ENCODE measurements around the gene PRLH. TPM values are rescaled to one million over a fixed set of nuclear protein-coding genes. Genes with fewer than 3 reads are reported as not detected.

Gene PRLH
- total RNA-seq, 1 experiment from 2014 or later = not detected

DNA sequence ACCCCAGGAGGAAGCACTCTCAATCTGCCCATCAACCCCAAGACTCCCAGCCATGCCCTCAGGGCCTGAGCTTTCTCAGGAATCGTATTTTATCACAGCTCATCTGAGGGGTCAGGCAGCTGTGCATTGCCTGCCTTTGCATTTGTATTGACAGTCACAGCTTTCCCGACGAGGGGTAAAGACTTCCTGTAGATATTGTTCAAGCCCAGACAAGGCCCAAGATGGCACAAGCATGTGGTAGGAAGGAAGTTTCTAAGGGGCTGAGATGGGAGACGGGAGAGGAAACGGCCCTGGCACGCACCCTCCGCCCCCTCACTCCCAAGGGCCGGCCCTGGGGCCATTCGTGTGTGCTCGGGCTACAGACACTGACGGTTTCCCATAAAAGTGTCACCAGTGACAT, 34.2 kb upstream of the PRLH start:
- ATAC-seq = peak; percentile 66
- no peak for TF ChIP-seq SMAD3 (CRISPR knock-in tag; IDR thresholded peaks at IDR 0.05; ENCODE audit: borderline replicate concordance)
- Mint-ChIP-seq H3K27me3 (ENCODE audit: low read depth) (peaks cover 6% of the 10 kb centered on the region), H3K36me3 (no peaks in the 10 kb centered on the region; the same call in 1 of the 2 replicates), H3K27ac (no peak overlapping the region; the same call in none of the 2 replicates), H3K9me3 (no peaks in the 10 kb centered on the region), H3K4me1 (peaks cover 14% of the 10 kb centered on the region), H3K4me3 (no peak overlapping the region)
- POLR2A ChIA-PET = no interaction called here
- DNase-seq (ENCODE audit: low spot score) = no peak
- CTCF ChIA-PET = interaction anchor here (1.0 to 2.0 kb wide), 6 partner anchors 19 to 122 kb away, joined by 3 to 22 read pairs (median 5); no protein-coding TSS in a partner anchor

- H3K4me3 Mint-ChIP-seq = no peak overlapping the region
- ChIA-PET CTCF (interaction anchor here (1.2 to 2.0 kb wide), 3 partner anchors 21 to 112 kb away, joined by 5 to 22 read pairs (median 5); no protein-coding TSS in a partner anchor), POLR2A (interaction anchor here (0.7 kb wide), 1 partner anchor 436 kb away, joined by 3 read pairs; no protein-coding TSS in a partner anchor)
- peaks cover 6% of the 10 kb centered on the region for H3K27me3 Mint-ChIP-seq (ENCODE audit: low read depth)
- no peaks in the 10 kb centered on the region; the same call in 1 of the 2 replicates for H3K36me3 Mint-ChIP-seq
- ATAC-seq (no peak), DNase-seq (ENCODE audit: low spot score) (no peak)
- no peak for TF ChIP-seq TEAD1 (CRISPR knock-in tag; IDR thresholded peaks at IDR 0.05)
- no peak for TF ChIP-seq CTCF (IDR thresholded peaks at IDR 0.05)
- TF ChIP-seq ZNF219 (CRISPR knock-in tag; IDR thresholded peaks at IDR 0.05; ENCODE audit: borderline replicate concordance) = no peak
- TF ChIP-seq E2F1 (CRISPR knock-in tag; IDR thresholded peaks at IDR 0.05) = no peak
- TF ChIP-seq, protein P1, sequence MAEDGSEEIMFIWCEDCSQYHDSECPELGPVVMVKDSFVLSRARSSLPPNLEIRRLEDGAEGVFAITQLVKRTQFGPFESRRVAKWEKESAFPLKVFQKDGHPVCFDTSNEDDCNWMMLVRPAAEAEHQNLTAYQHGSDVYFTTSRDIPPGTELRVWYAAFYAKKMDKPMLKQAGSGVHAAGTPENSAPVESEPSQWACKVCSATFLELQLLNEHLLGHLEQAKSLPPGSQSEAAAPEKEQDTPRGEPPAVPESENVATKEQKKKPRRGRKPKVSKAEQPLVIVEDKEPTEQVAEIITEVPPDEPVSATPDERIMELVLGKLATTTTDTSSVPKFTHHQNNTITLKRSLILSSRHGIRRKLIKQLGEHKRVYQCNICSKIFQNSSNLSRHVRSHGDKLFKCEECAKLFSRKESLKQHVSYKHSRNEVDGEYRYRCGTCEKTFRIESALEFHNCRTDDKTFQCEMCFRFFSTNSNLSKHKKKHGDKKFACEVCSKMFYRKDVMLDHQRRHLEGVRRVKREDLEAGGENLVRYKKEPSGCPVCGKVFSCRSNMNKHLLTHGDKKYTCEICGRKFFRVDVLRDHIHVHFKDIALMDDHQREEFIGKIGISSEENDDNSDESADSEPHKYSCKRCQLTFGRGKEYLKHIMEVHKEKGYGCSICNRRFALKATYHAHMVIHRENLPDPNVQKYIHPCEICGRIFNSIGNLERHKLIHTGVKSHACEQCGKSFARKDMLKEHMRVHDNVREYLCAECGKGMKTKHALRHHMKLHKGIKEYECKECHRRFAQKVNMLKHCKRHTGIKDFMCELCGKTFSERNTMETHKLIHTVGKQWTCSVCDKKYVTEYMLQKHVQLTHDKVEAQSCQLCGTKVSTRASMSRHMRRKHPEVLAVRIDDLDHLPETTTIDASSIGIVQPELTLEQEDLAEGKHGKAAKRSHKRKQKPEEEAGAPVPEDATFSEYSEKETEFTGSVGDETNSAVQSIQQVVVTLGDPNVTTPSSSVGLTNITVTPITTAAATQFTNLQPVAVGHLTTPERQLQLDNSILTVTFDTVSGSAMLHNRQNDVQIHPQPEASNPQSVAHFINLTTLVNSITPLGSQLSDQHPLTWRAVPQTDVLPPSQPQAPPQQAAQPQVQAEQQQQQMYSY (CRISPR knock-in tag; IDR thresholded peaks at IDR 0.05) = no peak
- peaks cover 20% of the 10 kb centered on the region for H3K4me1 Mint-ChIP-seq
- H3K27ac Mint-ChIP-seq = no peak overlapping the region
- no peaks in the 10 kb centered on the region for H3K9me3 Mint-ChIP-seq
Observed at GRCh38 chr2:237533668-237534161, 32.7 kb upstream of the PRLH start.

DNA sequence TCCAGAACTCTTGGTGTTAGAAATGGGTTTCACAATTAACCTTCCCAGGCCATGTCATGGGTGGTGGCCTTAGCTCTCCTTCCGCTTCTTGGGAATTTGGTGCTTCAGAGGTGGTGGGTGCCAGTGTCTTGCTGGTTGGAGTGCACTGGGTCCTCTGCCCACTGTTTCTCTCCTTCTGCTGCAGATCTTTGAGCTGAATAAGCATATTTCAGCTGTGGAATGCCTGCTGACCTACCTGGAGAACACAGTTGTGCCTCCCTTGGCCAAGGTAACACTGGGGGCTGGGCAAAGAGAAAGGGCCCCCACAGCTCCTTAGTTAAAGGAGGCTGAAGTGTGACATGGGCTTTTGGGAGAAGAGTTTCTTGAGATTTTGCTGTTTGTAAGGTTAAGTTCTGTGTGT, 32.0 kb upstream of the PRLH start:
- ATAC-seq = no peak
- peaks cover 20% of the 10 kb centered on the region for H3K4me1 Mint-ChIP-seq
- ChIA-PET CTCF (interaction anchor here (1.2 to 1.5 kb wide), 2 partner anchors 37 to 113 kb away, joined by 5 read pairs; no protein-coding TSS in a partner anchor), POLR2A (no interaction called here)
- no peak overlapping the region for H3K4me3 Mint-ChIP-seq
- H3K27me3 Mint-ChIP-seq (ENCODE audit: low read depth) = peaks cover 6% of the 10 kb centered on the region
- DNase-seq (ENCODE audit: low spot score) = no peak
- no peaks in the 10 kb centered on the region for H3K9me3 Mint-ChIP-seq
- no peaks in the 10 kb centered on the region for H3K36me3 Mint-ChIP-seq
- no peak overlapping the region for H3K27ac Mint-ChIP-seq
- TF ChIP-seq NR1H2 (CRISPR knock-in tag; IDR thresholded peaks at IDR 0.05) (no peak), FOXJ3 (CRISPR knock-in tag; IDR thresholded peaks at IDR 0.05; ENCODE audit: borderline replicate concordance) (no peak), TEAD1 (CRISPR knock-in tag; IDR thresholded peaks at IDR 0.05) (no peak), ZMAT4 (CRISPR knock-in tag; IDR thresholded peaks at IDR 0.05) (no peak), ZNF263 (CRISPR knock-in tag; IDR thresholded peaks at IDR 0.05; ENCODE audit: low read depth) (no peak), ZNF425 (CRISPR knock-in tag; conservative IDR thresholded peaks at IDR 0.05) (no peak), PRRX2 (CRISPR knock-in tag; IDR thresholded peaks at IDR 0.05) (no peak)
- TF ChIP-seq, protein P2, sequence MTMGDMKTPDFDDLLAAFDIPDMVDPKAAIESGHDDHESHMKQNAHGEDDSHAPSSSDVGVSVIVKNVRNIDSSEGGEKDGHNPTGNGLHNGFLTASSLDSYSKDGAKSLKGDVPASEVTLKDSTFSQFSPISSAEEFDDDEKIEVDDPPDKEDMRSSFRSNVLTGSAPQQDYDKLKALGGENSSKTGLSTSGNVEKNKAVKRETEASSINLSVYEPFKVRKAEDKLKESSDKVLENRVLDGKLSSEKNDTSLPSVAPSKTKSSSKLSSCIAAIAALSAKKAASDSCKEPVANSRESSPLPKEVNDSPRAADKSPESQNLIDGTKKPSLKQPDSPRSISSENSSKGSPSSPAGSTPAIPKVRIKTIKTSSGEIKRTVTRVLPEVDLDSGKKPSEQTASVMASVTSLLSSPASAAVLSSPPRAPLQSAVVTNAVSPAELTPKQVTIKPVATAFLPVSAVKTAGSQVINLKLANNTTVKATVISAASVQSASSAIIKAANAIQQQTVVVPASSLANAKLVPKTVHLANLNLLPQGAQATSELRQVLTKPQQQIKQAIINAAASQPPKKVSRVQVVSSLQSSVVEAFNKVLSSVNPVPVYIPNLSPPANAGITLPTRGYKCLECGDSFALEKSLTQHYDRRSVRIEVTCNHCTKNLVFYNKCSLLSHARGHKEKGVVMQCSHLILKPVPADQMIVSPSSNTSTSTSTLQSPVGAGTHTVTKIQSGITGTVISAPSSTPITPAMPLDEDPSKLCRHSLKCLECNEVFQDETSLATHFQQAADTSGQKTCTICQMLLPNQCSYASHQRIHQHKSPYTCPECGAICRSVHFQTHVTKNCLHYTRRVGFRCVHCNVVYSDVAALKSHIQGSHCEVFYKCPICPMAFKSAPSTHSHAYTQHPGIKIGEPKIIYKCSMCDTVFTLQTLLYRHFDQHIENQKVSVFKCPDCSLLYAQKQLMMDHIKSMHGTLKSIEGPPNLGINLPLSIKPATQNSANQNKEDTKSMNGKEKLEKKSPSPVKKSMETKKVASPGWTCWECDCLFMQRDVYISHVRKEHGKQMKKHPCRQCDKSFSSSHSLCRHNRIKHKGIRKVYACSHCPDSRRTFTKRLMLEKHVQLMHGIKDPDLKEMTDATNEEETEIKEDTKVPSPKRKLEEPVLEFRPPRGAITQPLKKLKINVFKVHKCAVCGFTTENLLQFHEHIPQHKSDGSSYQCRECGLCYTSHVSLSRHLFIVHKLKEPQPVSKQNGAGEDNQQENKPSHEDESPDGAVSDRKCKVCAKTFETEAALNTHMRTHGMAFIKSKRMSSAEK (CRISPR knock-in tag; IDR thresholded peaks at IDR 0.05; ENCODE audit: borderline replicate concordance) = no peak
- TF ChIP-seq, protein P3, sequence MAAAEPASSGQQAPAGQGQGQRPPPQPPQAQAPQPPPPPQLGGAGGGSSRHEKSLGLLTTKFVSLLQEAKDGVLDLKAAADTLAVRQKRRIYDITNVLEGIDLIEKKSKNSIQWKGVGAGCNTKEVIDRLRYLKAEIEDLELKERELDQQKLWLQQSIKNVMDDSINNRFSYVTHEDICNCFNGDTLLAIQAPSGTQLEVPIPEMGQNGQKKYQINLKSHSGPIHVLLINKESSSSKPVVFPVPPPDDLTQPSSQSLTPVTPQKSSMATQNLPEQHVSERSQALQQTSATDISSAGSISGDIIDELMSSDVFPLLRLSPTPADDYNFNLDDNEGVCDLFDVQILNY (CRISPR knock-in tag; IDR thresholded peaks at IDR 0.05) = no peak
